Glomerular visceral epithelial cell (primary cell): ENCODE data around the gene MRRF.
"Not testable (repeated sequence)": the region's sequence is repeated elsewhere in the genome, so short reads cannot be mapped to it uniquely, and the experiment has no call there.

Source experiments
- DNase-seq: peaks from one replicate; pipeline ENCODE4 v3.0.0-alpha.2; 2016; ENCODE audit errors: extremely low spot score

Gene MRRF

DNA sequence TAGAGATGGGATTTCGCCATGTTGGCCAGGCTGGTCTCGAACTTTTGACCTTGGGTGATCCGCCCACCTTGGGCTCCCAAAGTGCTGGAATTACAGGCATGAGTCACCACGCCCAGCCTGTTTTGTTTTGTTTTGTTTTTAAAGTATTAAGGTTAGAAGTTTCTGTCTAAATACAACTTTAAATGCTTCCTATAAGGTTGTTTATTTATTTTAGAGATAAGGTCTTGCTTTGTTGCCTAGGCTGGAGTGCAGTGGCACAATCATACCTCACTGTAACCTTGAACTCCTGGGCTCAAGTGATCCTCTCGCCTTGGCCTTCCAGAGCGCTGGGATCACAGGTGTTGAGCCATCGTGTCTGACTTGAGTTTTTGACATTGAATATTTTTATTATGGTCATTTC is 11.4 kb downstream of the MRRF start:
- DNase-seq = no peak

DNA sequence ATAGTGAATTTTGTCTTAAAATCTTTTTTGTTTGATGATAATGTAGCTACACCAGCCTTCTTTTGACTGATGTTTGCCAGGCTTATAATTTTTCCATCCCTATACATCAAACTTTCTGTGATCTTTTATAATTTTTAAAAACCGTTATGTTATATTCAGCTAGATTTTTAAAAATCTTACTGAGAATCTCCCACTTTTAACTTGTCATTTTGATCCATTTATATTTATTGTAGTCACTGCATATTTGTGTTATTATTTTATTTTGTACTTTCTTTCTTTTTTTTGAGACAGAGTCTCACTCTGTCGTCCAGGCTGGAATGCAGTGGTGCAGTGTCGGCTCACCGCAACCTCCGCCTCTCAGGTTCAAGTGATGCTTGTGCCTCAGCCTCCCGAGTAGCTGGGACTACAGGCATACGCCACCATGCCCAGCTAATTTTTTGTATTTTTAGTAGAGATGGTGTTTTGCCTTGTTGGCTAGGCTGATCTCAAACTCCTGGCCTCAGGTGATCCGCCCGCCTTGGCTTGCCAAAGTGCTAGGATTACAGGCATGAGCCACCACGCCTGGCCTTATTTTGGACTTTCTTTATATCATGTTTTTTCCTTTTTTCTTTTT is 12.7 kb downstream of the MRRF start:
- DNase-seq = no peak

DNA sequence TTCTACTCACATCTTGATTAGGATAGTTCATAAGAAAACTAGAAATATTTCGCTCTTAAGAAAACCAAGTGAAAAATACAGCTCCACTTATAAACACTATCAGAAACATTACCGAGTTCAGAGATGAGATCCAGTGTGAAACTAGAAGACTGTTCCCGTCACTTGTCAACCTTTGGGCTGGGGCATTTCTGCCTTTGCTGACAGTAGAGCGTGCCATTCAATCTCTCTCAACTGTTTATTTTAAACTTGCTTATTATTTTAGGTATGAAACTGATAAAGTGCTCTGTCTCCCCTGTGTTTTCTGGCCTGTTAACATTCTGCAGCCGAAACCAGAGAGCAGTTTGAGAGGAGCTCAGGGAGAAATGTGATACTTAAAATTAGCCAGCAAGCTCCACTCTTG is 16.7 kb downstream of the MRRF start:
- DNase-seq = no peak

DNA sequence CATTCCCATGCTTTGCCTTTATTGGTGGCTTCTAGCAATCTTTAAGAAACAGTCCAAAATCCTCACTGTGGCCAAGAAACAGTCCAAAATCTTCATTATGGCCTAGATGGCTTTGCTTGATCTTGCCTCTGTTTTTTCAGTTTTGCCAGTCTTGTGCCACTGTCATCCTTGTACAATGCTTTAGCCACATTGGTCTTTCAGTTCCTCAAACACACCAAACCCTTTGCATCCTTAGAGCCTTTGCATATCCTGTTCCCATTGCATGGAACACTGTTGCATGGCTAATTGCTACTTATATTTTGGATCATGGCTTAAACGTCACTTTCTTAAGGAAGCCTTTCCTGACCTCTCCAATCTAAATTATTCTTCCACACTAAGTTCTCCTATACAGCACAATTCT is 22.1 kb downstream of the MRRF start:
- DNase-seq = no peak

DNA sequence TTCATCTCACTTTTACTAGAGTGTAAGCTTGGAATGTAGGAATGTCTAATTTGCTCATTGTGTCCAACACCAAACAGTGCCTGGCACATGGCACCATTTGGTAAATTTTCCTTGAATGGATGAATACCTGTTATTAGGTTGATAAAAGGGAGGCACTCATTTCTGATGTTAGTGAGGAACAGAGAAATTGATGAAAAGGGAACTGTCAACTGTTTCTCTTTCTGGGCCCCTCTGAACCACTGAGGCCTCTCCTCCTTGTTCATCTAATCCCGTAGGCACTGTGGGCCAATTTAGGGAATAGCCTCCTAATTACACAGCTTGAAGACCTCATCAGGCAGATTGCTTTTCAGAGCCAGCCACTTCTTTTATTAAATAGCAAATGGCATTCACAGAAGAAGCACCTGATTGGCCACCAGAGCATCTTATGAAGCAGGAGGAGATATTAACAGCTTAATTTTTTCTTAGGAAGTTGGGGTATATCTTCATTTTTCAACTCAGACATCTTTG is 22.6 kb downstream of the MRRF start:
- DNase-seq = no peak

DNA sequence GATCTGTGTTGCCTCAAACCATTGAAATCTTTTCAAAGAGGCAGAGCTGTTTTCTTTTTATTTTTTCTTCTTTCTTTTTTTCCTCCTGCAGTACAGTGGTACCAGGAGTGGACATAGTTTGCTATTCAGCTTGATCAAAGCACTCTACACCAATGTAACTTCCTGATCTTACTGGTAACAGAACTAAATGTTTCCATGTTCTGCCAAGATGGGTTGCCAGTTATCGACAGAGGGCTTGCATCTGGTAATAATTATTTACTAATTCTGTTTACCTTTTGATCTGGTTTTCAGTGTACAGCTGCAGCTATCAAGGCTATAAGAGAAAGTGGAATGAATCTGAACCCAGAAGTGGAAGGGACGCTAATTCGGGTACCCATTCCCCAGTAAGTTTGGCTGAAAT is 26.8 kb downstream of the MRRF start:
- no peak for DNase-seq

DNA sequence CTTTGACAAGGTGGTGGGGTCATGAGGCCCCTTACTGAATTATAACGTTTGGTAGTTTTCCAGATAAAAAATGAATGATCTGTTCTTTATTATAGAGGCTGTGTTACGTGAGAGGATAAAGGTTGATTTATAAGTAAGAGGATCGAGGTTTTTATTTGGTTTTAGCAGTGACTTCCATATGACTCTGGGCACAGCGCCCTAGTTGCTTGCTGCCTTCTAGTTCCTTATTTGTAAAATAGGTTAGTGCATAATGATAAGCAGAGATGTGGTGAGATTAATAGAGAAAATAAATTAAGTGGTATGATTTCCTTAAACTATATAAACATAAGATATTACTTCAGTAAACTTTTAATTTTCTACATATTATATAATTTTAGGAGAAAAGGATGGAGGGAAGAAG is 29.8 kb downstream of the MRRF start:
- DNase-seq = no peak

DNA sequence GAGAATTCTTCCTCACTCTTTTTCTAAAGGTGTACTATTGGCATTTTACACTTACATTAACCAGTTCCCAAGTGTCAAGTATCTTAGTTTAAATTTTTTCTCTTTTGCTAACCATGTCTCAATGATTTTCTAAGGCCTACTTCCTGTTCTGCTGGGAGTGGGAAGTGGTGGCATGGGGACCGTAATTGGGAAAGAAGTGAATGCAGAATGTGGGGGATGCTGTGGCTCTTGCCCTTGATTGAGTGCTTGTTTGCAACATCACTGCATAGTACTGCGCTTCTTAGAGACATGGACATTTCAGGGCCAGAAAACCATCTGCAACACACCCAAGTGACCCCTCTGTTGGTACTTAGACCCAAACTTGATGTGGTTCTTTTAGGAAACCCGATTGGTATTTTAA is 32.8 kb downstream of the MRRF start:
- no peak for DNase-seq

DNA sequence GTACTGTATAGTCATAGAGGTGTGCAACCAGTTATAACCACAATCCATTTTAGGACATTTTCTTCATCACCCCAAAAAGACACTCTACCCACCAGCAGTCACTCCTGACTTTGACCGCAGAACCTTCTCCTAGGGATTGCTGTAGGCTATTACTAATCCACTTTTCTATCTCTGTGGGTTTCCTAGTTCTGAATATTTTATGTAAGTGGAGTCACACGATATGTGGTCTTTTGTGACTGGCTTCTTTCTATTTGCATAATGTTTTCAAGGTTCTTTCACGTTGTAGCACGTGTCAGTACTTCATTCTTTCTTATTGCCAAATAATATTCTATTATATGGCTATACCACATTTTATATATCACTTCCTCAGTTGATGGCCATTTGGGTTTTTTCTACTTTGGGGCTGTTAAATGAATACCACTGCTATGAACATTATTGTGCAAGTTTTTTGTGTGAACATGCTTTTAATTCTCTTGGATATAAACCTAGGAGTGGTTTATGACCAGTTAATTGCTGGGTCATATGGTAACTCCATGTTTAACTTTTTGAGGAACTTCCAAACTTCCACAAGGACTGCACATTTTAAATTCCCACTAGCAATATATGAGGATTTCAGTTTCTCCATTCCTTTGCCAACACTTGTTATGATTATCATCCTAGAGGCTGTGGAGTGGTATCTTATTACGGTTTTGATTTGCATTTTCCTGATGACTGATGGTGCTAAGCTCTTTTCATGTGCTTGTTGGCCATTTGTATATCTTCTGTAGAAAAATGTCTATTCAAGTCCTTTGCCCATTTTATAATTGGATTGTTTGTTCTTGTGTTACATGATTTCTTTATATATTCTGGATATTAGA is 37.8 kb downstream of the MRRF start:
- DNase-seq = no peak

DNA sequence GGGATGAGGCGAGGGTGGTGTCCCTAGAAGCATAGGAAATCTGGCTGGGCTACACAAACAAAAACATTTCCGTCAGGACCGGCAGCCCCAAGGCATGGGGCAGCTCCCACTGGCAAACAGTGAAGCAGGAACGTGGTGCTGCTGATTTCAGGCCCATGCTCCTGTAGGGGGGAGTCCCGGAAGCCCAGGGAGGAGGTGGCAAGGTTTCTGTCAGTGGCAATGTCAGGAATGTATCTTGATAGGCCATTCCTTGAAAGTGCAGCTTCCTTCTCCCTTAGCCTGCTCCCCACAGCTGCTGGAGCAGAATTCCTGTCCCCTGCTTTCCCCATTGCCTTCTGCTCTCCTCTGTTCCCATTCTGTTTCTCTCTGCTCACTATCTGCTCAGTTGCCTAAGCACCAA is 42.4 kb downstream of the MRRF start:
- no peak for DNase-seq

DNA sequence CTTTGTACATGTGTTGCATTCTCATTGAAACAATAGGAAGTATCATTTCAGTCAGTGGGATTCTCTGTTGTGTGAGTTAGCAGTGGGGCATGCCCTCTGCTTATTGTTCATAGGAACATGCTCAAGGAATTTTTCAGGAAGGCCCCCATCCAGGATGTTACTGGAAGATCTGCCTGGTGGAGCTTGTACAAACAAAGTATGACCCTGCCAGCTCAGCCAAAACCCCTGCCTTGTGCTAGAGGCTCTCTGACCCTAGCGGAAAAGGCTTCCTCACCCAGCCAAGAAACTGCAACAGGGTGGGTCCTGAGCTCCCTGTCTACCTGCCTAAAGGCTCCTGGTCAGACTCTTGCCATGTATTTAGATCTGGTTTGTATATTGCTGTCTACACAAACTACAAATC is 43.2 kb downstream of the MRRF start:
- no peak for DNase-seq

DNA sequence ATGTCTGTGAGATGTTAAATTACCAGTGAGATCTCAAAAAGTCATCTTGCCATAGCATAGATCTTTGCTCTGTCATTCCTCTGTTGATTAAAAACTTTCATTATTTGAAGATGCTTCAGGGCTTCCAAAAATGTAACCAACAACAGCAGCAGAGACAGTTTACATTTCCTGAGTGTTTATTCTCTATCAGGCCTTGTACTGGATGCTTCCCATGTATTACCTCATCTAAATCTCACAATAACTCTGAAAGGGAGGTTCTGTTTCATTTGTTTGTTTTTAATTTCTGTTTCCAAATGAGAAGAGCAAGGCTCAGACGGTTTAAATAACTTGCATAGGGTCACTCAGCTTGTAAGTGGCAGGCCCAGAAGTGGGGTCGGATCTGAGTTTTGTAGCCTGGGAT is 45.2 kb downstream of the MRRF start:
- no peak for DNase-seq

DNA sequence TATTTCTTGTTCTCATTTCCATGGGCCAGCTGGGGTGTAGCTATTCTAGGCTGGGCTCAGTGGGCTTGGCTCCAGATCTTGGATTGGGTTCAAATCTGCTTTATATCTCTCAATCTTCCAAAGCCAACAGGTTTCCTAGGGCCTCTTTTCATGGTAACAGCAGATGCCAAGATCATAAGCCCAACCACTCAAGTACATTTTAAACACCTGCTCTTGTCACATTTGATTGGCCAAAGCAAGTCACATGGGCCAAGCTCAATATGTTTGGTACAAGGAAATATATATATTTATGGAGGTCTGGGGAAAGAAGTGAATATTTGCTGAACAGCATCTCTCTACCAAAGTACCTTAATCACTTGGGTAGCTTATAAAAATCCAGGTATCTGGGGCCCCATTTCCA is 49.5 kb downstream of the MRRF start:
- no peak for DNase-seq

DNA sequence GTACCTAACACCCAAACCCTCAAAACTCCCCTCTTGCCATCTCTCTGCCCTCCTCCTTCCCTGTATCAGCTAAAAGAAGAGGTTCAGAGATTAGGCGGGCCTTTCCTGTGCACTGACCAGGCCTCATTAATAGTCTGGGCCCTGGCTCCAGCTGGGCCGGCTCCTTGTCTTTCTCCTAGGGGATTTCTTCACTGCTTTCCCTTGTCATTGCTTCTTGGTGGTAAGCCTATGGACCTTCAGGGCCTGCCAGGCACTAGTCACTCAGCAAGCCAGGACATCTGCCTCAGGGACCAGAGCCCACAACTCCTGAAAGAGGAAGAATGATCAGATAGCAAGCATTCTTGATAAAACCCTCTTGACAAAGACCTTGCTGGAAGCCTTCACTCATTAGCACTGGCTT is 50.9 kb downstream of the MRRF start:
- no peak for DNase-seq

DNA sequence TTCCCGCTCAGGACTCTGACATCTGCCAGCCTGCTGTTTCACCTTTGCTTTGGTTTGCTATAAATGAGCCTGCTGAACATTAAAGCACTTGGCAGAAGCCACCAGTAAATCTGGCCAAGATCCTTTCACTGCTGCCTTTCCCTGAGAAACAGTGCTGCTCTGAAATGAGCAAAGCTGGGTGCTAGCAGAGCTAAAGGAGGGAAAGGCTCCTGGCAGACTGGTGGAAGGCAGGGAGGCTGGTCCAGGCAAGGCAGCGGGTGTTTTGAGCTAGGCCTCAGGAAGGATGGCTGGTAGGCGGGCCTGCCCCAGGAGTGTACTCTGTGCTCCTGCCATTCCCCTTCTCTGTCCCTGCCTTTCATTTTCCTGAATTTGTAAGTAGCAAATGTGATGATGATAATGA is 53.6 kb downstream of the MRRF start:
- no peak for DNase-seq

DNA sequence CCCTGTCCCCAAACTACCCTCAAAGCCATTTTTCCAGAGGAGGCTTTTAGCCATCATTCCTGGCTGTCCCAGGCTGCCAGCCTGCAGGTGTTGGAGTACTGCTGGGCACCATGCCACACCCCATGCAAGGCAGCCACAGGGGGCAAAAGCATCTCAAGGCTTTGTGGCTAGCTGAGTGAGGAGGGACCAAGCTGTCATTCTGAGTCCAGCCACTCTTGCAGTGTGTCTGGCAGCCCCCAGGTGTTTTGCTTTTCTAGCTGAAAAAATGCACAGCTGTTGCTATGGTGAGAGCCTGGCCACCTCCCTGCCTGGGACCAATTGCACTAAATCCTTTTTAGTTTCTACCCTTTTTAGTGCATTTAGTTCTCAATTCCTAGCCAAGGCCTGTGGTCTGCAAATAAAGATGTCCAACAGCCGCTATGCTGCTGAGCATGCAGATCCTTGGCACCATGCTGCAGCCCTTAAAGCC is 55.8 kb downstream of the MRRF start:
- no peak for DNase-seq

DNA sequence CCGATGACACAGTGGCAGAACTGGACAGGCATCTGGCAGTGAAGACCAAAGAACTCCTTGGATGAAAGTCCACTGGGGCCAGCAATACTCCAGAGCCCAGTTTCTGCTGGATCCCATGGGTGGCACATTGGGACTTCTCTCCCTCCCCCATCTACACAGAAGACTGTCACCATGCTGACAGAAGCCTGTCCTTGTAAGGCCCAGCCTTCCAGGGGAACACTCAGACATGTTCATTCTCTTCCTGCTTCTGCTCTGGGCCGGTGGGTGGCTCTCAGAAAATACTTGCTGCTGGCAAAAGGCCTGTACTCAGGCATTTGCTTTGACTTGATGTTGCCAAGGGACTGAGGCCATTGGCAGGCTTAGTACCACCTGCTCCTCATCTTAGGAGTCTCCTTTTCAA is 57.9 kb downstream of the MRRF start:
- no peak for DNase-seq

DNA sequence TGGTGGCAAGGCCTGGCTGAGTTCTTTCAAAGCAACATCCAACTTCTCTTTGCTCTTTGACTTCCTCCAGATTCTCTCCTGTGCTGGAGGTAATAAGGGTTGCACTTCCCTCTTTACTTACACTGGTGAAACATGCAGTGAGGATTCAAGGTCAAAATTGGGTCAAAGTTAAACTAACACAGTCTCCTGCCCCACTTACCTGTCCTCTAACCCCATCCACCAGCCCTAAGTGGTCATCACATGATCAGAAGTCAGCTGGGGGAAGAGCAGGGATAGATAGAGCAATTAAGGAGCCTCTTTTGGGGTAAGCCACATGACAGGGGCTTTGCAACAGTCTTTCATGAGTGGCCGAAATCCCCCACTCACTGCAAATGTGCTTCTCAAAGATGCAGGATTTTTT is 60.0 kb downstream of the MRRF start:
- DNase-seq = not testable (repeated sequence)

DNA sequence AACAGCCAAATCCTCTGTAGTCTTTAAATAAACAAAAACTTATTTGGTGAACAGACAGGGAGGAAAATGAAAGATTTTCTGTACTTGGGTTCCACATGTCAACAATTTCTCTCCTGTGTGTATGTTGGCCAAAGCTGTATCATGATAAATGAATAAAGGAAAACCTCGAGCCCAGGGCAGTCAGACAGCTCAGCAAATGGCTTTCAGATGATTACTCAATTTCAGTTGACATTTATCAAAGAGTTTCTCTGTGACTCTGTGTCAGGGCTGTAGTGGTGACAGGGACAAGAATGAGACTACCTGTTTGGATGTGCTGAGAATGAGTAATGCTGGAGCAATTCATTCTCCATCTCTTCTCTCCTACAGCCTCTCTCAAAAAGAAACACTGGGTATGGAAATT is 60.4 kb downstream of the MRRF start:
- no peak for DNase-seq

DNA sequence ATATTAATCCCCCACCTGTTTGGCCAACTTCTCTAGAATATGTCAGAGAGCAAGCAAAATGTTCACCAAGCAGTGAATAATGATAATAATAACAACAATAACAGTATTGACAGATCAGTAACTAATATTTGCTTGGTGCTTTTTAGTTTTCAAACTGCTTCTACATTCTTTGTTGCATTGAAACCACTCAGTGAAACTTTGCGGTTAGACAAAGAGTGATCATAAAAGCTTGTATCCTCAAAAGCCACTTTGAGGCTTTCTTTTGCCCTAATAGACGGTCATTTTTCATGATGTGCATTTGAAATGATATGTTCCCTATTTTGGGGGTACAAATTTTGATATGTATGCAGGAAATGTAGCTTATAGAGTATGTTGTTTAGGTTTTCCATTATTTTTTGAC is 62.5 kb downstream of the MRRF start:
- DNase-seq = no peak

DNA sequence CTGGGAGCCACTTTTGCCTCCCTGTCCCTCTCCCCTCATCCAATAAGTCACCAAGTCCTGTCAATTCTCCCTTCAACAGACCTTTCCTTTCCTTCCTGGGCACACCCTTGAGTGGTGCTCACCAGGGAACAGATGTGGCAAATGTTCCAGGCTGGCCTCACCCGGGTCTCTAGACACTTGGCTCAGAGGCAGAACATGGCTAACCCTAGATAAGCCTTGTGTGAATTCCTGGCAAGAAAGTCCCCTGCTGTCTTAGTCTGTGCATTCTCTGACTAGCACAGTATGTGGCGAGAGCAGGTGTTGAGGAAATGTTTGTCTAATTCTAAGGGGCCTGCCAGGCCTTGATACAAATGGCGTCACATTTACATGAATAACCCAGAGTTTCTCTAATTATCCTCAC is 64.9 kb downstream of the MRRF start:
- DNase-seq = no peak

DNA sequence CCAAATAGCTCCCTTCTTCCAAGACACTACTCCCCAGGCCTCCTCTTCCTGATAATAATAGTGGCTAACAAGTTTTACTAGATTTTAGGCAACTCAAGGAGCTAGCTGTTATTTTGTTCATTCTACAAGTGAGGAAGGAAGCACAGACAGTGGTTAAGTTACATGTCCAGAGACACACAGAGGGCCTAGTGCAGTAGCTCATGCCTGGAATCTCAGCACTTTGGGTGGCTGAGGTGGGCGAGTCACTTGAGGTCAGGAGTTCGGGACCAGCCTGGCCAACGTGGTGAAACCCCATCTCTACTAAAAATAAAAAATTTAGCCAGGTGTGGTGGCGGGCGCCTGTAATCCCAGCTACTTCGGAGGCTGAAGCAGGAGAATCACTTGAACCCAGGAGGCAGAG is 65.8 kb downstream of the MRRF start:
- DNase-seq = not testable (repeated sequence)

DNA sequence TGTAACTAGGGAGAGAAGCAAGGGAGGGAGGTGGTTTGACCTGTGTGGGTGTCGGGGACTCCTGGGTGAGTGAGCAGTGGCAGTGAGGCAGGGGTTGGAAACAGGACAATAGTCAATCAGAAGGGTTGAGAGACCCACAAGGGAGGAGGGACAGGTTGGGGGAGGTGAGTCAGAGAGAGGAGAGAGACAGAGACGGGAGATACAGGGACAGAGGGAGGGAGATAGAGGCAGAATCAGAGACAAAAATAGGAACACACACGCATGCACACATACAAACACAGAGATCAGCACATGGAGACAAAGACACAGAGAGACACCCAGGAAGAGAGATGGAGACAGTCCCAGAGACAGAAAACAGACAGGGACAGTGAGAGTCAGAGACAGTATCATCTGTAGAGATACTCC is 66.8 kb downstream of the MRRF start:
- no peak for DNase-seq
